Muscle of leg (tissue), 11 donors: Measurements from ENCODE around the gene MCIDAS. TPM values are rescaled to one million over a fixed set of nuclear protein-coding genes. Genes with fewer than 3 reads are reported as not detected.

Experiments used
- DNase-seq: peaks from one replicate; pipeline ENCODE4 v3.0.0; 2013
- H3K27ac ChIP-seq: one replicate; pipeline ENCODE4 v1.5.1; 2013; ENCODE audit warnings: mild to moderate bottlenecking, low read length, control low read depth
- H3K27me3 ChIP-seq: one replicate; pipeline ENCODE4 v1.6.1; 2013; ENCODE audit warnings: low read length; ENCODE audit not compliant: control insufficient read depth, insufficient read depth
- H3K36me3 ChIP-seq: one replicate; pipeline ENCODE4 v1.6.1; 2013; ENCODE audit warnings: low read length; ENCODE audit not compliant: control insufficient read depth, insufficient read depth
- H3K4me1 ChIP-seq: one replicate; pipeline ENCODE4 v1.6.1; 2013; ENCODE audit warnings: low read length; ENCODE audit not compliant: control insufficient read depth, insufficient read depth
- H3K4me3 ChIP-seq: one replicate; pipeline ENCODE4 v1.5.1; 2013; ENCODE audit warnings: low read length, control low read depth
- H3K9me3 ChIP-seq: replicated peaks from 2 replicates; pipeline ENCODE4 v1.6.1; 2013; ENCODE audit warnings: low read depth, low read length; ENCODE audit not compliant: control insufficient read depth
- WGBS: methylation state at CpG from one replicate; pipeline ENCODE4 v1.1.5; 2013; ENCODE audit warnings: missing lambda C conversion rate; ENCODE audit not compliant: insufficient coverage; 5-methylcytosine and 5-hydroxymethylcytosine counted together
- polyA plus RNA-seq, 8 donors: library from polyadenylated mRNA; unstranded; fragments of 120-200 nt; gene quantifications; one replicate each; pipeline versions ENCODE4 v1.2.1 to v1.2.3, GENCODE V29; 2013; ENCODE audit warnings: inconsistent platforms in 1 of 8, low replicate concordance in 1 of 8; ENCODE audit not compliant: insufficient read length in 8 of 8, insufficient read depth in 1 of 8
- total RNA-seq: library from RNA; stranded (reverse); fragments of 120-200 nt; gene quantifications from one replicate; pipeline ENCODE4 v1.2.4, GENCODE V29; 2013

MCIDAS gene
- total and polyA plus RNA-seq, 9 donors, result 0.18 TPM; not detected in 8

GRCh38 chr5:55232271-55232984, 5.3 kb upstream of the MCIDAS start:
- peaks cover 85% of the 10 kb centered on the region for H3K27me3 ChIP-seq
- H3K27ac ChIP-seq, result no peak overlapping the region
- WGBS, result under 1% methylated on average over 37 of the region's 45 CpGs
- peaks cover 50% of the 10 kb centered on the region for H3K4me1 ChIP-seq
- H3K9me3 ChIP-seq, result no peaks in the 10 kb centered on the region
- DNase-seq, result peak; percentile 27
- H3K4me3 ChIP-seq, result peak overlapping the region; percentile 52
- no peaks in the 10 kb centered on the region for H3K36me3 ChIP-seq

- peaks cover 53% of the 10 kb centered on the region for H3K4me1 ChIP-seq
- DNase-seq, result peak; percentile 22
These were observed 4.8 kb upstream of the MCIDAS start for GRCh38 chr5:55231919-55232270.

GRCh38 chr5:55231029-55231918, 4.2 kb upstream of the MCIDAS start:
- Histone ChIP-seq H3K4me1 (peaks cover 53% of the 10 kb centered on the region), H3K4me3 (peak overlapping the region; percentile 15), H3K27ac (no peak overlapping the region), H3K36me3 (no peaks in the 10 kb centered on the region), H3K9me3 (no peaks in the 10 kb centered on the region), H3K27me3 (peaks cover 88% of the 10 kb centered on the region)
- 1% methylated on average over 44 of the region's 48 CpGs for WGBS
- DNase-seq, result peak; percentile 23

More at GRCh38 chr5:55231919-55232270, 4.8 kb upstream of the MCIDAS start:
- H3K9me3 ChIP-seq, result no peaks in the 10 kb centered on the region
- H3K4me3 ChIP-seq, result no peak overlapping the region
- no peaks in the 10 kb centered on the region for H3K36me3 ChIP-seq
- no peak overlapping the region for H3K27ac ChIP-seq
- H3K27me3 ChIP-seq, result peaks cover 87% of the 10 kb centered on the region
- 1% methylated on average over 6 of the region's 11 CpGs for WGBS

- H3K4me3 ChIP-seq, result no peak overlapping the region
- DNase-seq, result no peak
- H3K27me3 ChIP-seq, result peaks cover 99% of the 10 kb centered on the region
- H3K9me3 ChIP-seq, result no peaks in the 10 kb centered on the region
- WGBS, result 31% methylated on average over 7 of the region's 8 CpGs
- H3K4me1 ChIP-seq, result peaks cover 56% of the 10 kb centered on the region
- H3K27ac ChIP-seq, result no peak overlapping the region
- no peaks in the 10 kb centered on the region for H3K36me3 ChIP-seq
These were observed 3.0 kb upstream of the MCIDAS start for GRCh38 chr5:55230086-55230629.

GRCh38 chr5:55227664-55228430, 732 bp upstream of the MCIDAS start:
- Histone ChIP-seq H3K4me1 (peaks cover 45% of the 10 kb centered on the region), H3K4me3 (peak overlapping the region; percentile 28), H3K36me3 (no peaks in the 10 kb centered on the region), H3K9me3 (no peaks in the 10 kb centered on the region), H3K27ac (no peak overlapping the region), H3K27me3 (peaks cover 100% of the 10 kb centered on the region)
- DNase-seq, result no peak
- WGBS, result 5% methylated on average over 24 of the region's 30 CpGs

- Histone ChIP-seq H3K27me3 (peaks cover 100% of the 10 kb centered on the region), H3K9me3 (no peaks in the 10 kb centered on the region), H3K4me1 (peaks cover 33% of the 10 kb centered on the region), H3K4me3 (peak overlapping the region; percentile 30), H3K36me3 (no peaks in the 10 kb centered on the region), H3K27ac (no peak overlapping the region)
- under 1% methylated on average over 50 of the region's 54 CpGs for WGBS
- DNase-seq, result peak; percentile 53
These were observed 835 bp downstream of the MCIDAS start for GRCh38 chr5:55226027-55226933.

GRCh38 chr5:55225346-55225745, 1.8 kb downstream of the MCIDAS start:
- H3K27me3 ChIP-seq, result peaks cover 100% of the 10 kb centered on the region
- no peaks in the 10 kb centered on the region for H3K36me3 ChIP-seq
- H3K27ac ChIP-seq, result no peak overlapping the region
- no peaks in the 10 kb centered on the region for H3K9me3 ChIP-seq
- DNase-seq, result no peak
- H3K4me3 ChIP-seq, result no peak overlapping the region
- peaks cover 32% of the 10 kb centered on the region for H3K4me1 ChIP-seq

- Histone ChIP-seq H3K36me3 (no peaks in the 10 kb centered on the region), H3K4me1 (peaks cover 34% of the 10 kb centered on the region), H3K4me3 (no peak overlapping the region), H3K27me3 (peaks cover 95% of the 10 kb centered on the region), H3K9me3 (no peaks in the 10 kb centered on the region), H3K27ac (no peak overlapping the region)
- WGBS, result 60% methylated on average over 1 of the region's 7 CpGs
- no peak for DNase-seq
These were observed 3.3 kb downstream of the MCIDAS start for GRCh38 chr5:55223812-55224240.
